DMS153 treated with DMSO at 0.1 percent for 48 hours (cell line): ENCODE measurements around the gene VPS26A.
"Not testable (repeated sequence)": the region's sequence is repeated elsewhere in the genome, so short reads cannot be mapped to it uniquely, and the experiment has no call there.

Source experiments
- DNase-seq: peaks from one replicate; lab custom pipeline; 2025; ENCODE audit not compliant: unreplicated experiment; lab: John Stamatoyannopoulos, UW

The VPS26A gene

GRCh38 chr10:69102440-69102839, 21.5 kb upstream of the VPS26A start:
- no peak for DNase-seq

GRCh38 chr10:69103784-69104183, 20.2 kb upstream of the VPS26A start:
- no peak for DNase-seq

GRCh38 chr10:69104994-69105790, 18.8 kb upstream of the VPS26A start:
- DNase-seq, result no peak

GRCh38 chr10:69107176-69107490, 16.8 kb upstream of the VPS26A start:
- no peak for DNase-seq

GRCh38 chr10:69107699-69108098, 16.3 kb upstream of the VPS26A start:
- DNase-seq, result no peak

GRCh38 chr10:69119896-69120295, 4.1 kb upstream of the VPS26A start:
- DNase-seq, result no peak

GRCh38 chr10:69123306-69123746, 652 bp upstream of the VPS26A start:
- DNase-seq, result no peak

- DNase-seq, result peak; percentile 31
Measured at GRCh38 chr10:69124563-69125268, 738 bp downstream of the VPS26A start.

GRCh38 chr10:69125554-69125953, 1.6 kb downstream of the VPS26A start:
- no peak for DNase-seq

GRCh38 chr10:69130251-69130650, 6.3 kb downstream of the VPS26A start:
- DNase-seq, result no peak

GRCh38 chr10:69139961-69140360, 16.0 kb downstream of the VPS26A start:
- DNase-seq, result no peak

GRCh38 chr10:69141304-69141703, 17.3 kb downstream of the VPS26A start:
- no peak for DNase-seq

- not testable (repeated sequence) for DNase-seq
Measured at GRCh38 chr10:69142074-69142473, 18.1 kb downstream of the VPS26A start.

- DNase-seq, result no peak
Measured at GRCh38 chr10:69142983-69143382, 19.0 kb downstream of the VPS26A start.

GRCh38 chr10:69145329-69145728, 21.4 kb downstream of the VPS26A start:
- DNase-seq, result no peak

- DNase-seq, result no peak
Measured at GRCh38 chr10:69145864-69146263, 21.9 kb downstream of the VPS26A start.

GRCh38 chr10:69146759-69147158, 22.8 kb downstream of the VPS26A start:
- no peak for DNase-seq

- no peak for DNase-seq
Measured at GRCh38 chr10:69151984-69152383, 28.0 kb downstream of the VPS26A start.

- DNase-seq, result no peak
Measured at GRCh38 chr10:69153227-69153626, 29.2 kb downstream of the VPS26A start.

- no peak for DNase-seq
Measured at GRCh38 chr10:69160809-69161241, 36.8 kb downstream of the VPS26A start.

GRCh38 chr10:69168493-69168892, 44.5 kb downstream of the VPS26A start:
- DNase-seq, result no peak

GRCh38 chr10:69172241-69172982, 48.4 kb downstream of the VPS26A start:
- no peak for DNase-seq
